ENCODE results near the gene UBD. TPM values are rescaled to one million over a fixed set of nuclear protein-coding genes. Genes with fewer than 3 reads are reported as not detected.

Gene UBD
- total and polyA plus RNA-seq, 2 of the 13 experiments (the other 11 are each of a cell fraction or from before 2014, with no cell fraction given), result 13.9 to 172 TPM

DNA sequence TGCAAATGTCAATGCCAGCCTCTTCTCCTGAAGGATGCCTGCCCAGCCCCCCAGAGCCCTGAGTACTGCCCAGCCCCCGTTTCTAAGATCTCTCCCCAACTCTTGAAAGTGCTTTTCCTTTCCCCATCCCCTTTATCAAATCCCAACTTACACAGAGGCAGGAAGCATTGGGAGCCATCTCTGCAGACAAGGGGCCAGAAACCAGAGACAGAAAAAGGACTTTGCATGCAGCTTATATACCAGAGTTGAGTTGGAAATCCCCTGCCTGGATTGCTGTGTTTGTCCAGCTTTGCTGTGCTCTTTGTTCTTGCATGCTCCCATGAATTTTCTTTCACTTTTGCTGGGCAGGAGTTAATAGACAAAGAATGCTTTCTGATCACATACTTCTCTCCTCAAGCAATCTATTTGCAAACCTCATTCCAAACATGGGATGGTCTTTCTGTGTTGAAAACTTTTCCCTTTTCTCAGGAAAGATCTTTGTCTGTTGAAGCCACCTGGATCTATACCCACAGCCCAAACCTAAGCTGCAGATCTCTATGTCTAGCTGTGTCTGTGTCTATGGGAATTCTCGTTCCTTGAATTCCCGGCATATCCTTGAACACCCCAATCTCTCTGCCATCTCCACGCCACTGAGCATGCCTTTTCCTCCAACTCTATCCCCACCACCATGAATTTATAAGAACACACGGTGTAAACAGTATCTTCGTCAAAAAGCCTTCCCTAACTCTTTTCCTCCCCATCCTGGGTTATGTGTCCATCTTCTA is at the start of gene UBD (continued):
- TF ChIP-seq PAWR (CRISPR knock-in tag; IDR thresholded peaks at IDR 0.05; ENCODE audit: borderline replicate concordance) (no peak), ZNF280D (CRISPR knock-in tag; IDR thresholded peaks at IDR 0.05) (no peak), DBP (CRISPR knock-in tag; IDR thresholded peaks at IDR 0.05; ENCODE audit: not compliant biosample characterization) (no peak), RORA (CRISPR knock-in tag; IDR thresholded peaks at IDR 0.05) (no peak), ZNF296 (CRISPR knock-in tag; conservative IDR thresholded peaks at IDR 0.05) (no peak), ARNT (IDR thresholded peaks at IDR 0.05) (no peak), ZSCAN12 (CRISPR knock-in tag; IDR thresholded peaks at IDR 0.05) (no peak), RFX3 (CRISPR knock-in tag; IDR thresholded peaks at IDR 0.05) (no peak), CREM (IDR thresholded peaks at IDR 0.05) (peak; percentile 35; the same call in 1 of the 2 replicates), CREM (CRISPR knock-in tag; IDR thresholded peaks at IDR 0.05) (no peak), MEIS1 (CRISPR knock-in tag; IDR thresholded peaks at IDR 0.05; ENCODE audit: borderline replicate concordance) (no peak), HOXA7 (CRISPR knock-in tag; IDR thresholded peaks at IDR 0.05) (no peak), GATAD2A (CRISPR knock-in tag; IDR thresholded peaks at IDR 0.05) (no peak), MXI1 (IDR thresholded peaks at IDR 0.05; ENCODE audit: borderline replicate concordance, low read depth, low read length) (no peak), HOXA3 (CRISPR knock-in tag; IDR thresholded peaks at IDR 0.05) (no peak), ZSCAN30 (CRISPR knock-in tag; IDR thresholded peaks at IDR 0.05) (no peak), GLMP (CRISPR knock-in tag; IDR thresholded peaks at IDR 0.05; ENCODE audit: borderline replicate concordance) (no peak), CHD4 (IDR thresholded peaks at IDR 0.05; ENCODE audit: borderline replicate concordance, low read length) (no peak), SSRP1 (CRISPR knock-in tag; IDR thresholded peaks at IDR 0.05) (no peak), ZNF282 (IDR thresholded peaks at IDR 0.05; ENCODE audit: partially characterized antibody) (no peak), HDAC2 (CRISPR knock-in tag; IDR thresholded peaks at IDR 0.05) (no peak), RELA (CRISPR knock-in tag; IDR thresholded peaks at IDR 0.05) (peak; percentile 100), HNRNPL (IDR thresholded peaks at IDR 0.05; ENCODE audit: low read depth, low read length) (no peak)
- TF ChIP-seq, protein P1, sequence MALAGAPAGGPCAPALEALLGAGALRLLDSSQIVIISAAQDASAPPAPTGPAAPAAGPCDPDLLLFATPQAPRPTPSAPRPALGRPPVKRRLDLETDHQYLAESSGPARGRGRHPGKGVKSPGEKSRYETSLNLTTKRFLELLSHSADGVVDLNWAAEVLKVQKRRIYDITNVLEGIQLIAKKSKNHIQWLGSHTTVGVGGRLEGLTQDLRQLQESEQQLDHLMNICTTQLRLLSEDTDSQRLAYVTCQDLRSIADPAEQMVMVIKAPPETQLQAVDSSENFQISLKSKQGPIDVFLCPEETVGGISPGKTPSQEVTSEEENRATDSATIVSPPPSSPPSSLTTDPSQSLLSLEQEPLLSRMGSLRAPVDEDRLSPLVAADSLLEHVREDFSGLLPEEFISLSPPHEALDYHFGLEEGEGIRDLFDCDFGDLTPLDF (CRISPR knock-in tag; IDR thresholded peaks at IDR 0.05), result no peak
- TF ChIP-seq, protein P2, sequence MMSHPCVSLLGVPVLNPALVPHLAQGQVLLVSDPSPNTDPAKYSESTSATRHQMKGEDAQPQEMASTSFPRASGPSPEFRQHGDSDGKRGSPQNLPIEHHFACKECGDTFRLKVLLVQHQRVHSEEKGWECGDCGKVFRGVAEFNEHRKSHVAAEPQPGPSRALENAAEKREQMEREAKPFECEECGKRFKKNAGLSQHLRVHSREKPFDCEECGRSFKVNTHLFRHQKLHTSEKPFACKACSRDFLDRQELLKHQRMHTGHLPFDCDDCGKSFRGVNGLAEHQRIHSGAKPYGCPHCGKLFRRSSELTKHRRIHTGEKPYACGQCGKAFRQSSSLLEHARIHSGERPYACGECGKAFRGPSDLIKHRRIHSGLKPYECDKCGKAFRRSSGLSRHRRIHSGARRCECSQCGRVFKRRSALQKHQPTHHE (CRISPR knock-in tag; IDR thresholded peaks at IDR 0.05; ENCODE audit: borderline replicate concordance), result no peak

Measured in HepG2 (cell line).